Mesothelial cell of epicardium (in vitro differentiated cells): ENCODE measurements around the gene OGDH. TPM values are rescaled to one million over a fixed set of nuclear protein-coding genes. Genes with fewer than 3 reads are reported as not detected.
"Not testable (repeated sequence)": the region's sequence is repeated elsewhere in the genome, so short reads cannot be mapped to it uniquely, and the experiment has no call there.

Source experiments
- DNase-seq, 2 experiments: peaks; one replicate each; pipeline ENCODE4 v3.0.0; 2021; ENCODE audit warnings: low spot score in 2 of 2; ENCODE audit not compliant: unreplicated experiment in 2 of 2
- H3K27ac Mint-ChIP-seq: 2 replicates; pipeline ENCODE4 v1.8.0; 2021; ENCODE audit warnings: mixed read lengths
- H3K27me3 Mint-ChIP-seq: 2 replicates; pipeline ENCODE4 v1.8.0; 2021; ENCODE audit warnings: low read depth, mixed read lengths
- H3K36me3 Mint-ChIP-seq: 2 replicates; pipeline ENCODE4 v1.8.0; 2021; ENCODE audit warnings: mixed read lengths
- H3K4me1 Mint-ChIP-seq: 2 replicates; pipeline ENCODE4 v1.8.0; 2021; ENCODE audit warnings: mixed read lengths
- H3K4me3 Mint-ChIP-seq: 2 replicates; pipeline ENCODE4 v1.8.0; 2021; ENCODE audit warnings: mild to moderate bottlenecking, moderate library complexity, mixed read lengths
- H3K9me3 Mint-ChIP-seq: 2 replicates; pipeline ENCODE4 v1.8.0; 2021; ENCODE audit warnings: mixed read lengths
- total RNA-seq: library from RNA; stranded (reverse); gene quantifications from 3 replicates; pipeline ENCODE4 v1.2.1, GENCODE V29; 2021
- TF ChIP-seq, protein P1 (sequence below): fragments of 200-600 bp; sonication (generic); IDR thresholded peaks from one replicate; pipeline ENCODE4 v1.5.0; 2021; ENCODE audit warnings: antibody characterized with exemption; ENCODE audit not compliant: unreplicated experiment

The OGDH gene
- total RNA-seq, 1 donor from 2014 or later: 71.2 TPM

DNA sequence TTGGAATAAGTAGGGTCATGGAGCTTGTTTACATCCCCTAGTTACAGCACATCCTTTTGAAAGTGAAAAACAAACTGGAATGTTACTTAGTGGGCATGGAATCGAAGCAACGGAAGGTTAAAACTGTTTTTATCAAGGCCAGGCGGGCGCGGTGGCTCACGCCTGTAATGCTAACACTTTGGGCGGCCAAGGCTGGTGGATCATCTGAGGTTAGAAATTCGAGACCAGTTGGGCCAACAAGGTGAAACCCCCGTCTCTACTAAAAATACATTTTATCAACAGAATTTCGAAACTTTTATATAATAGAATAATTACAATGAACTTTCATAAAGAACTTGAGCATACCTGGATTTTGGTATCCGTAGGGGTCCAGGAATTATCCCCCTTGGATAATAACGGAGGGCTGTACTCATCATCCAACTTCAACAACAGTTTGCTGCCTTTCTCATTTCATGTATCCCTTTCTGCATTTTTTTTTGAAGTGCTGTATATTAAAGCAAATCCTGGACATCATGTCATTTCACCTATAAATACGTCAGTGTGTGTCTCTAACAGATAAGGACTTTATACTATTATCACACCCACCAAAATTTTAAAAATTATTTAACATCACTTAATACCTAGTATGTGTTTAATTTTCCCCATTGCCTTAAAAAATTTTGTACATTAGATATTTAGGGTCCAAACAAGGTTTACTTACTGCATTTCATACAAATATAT is 23.1 kb upstream of the OGDH start:
- TF ChIP-seq, protein P1, sequence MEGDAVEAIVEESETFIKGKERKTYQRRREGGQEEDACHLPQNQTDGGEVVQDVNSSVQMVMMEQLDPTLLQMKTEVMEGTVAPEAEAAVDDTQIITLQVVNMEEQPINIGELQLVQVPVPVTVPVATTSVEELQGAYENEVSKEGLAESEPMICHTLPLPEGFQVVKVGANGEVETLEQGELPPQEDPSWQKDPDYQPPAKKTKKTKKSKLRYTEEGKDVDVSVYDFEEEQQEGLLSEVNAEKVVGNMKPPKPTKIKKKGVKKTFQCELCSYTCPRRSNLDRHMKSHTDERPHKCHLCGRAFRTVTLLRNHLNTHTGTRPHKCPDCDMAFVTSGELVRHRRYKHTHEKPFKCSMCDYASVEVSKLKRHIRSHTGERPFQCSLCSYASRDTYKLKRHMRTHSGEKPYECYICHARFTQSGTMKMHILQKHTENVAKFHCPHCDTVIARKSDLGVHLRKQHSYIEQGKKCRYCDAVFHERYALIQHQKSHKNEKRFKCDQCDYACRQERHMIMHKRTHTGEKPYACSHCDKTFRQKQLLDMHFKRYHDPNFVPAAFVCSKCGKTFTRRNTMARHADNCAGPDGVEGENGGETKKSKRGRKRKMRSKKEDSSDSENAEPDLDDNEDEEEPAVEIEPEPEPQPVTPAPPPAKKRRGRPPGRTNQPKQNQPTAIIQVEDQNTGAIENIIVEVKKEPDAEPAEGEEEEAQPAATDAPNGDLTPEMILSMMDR: no peak
- Mint-ChIP-seq H3K36me3 (peaks cover 13% of the 10 kb centered on the region), H3K4me3 (peak overlapping the region; percentile 86), H3K4me1 (peaks cover 22% of the 10 kb centered on the region), H3K27me3 (peaks cover 5% of the 10 kb centered on the region), H3K9me3 (no peaks in the 10 kb centered on the region), H3K27ac (peak overlapping the region; percentile 99)
- DNase-seq: no peak

DNA sequence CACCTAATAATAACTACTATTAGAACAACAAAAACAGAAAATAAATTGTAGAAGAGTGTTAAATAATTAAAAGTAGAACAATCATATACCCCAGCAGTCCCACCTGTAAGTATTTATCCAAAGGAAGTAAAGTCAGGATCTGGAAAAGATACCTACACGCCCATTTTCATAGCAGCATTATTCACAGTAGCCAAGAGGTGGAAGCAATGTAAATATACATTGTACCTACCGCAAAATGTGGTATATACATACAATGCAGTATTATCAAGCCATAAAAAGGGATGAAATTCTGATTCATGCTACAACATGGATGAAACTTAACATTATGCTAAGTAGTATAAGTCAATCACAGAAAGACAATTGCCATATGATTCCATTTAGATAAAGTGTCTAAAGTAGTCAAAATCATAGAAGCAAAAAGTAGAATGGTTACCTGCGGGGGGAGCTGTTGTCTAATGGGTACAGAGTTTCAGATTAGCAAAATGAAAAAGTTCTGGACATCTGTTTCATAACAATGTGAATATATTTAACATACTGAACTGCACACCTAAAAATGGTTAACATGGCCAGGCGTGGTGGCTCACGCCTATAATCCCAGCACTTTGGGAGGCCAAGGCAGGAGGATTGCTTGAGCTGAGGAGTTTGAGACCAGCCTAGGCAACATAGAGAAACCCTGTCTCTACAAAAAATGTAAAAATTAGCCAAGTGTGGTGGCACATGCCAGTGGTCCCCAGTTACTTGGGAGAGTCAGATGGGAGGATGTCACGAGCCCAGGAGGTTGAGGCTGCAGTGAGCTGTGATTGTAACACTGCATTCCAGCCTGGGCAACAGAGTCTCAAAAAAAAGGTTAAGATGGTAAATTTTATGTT is 18.4 kb upstream of the OGDH start:
- Mint-ChIP-seq H3K36me3 (no peaks in the 10 kb centered on the region), H3K4me3 (no peak overlapping the region), H3K4me1 (no peaks in the 10 kb centered on the region), H3K27ac (no peak overlapping the region), H3K9me3 (no peaks in the 10 kb centered on the region), H3K27me3 (peaks cover 6% of the 10 kb centered on the region)
- TF ChIP-seq, protein P1: peak; percentile 9
- no peak for DNase-seq

DNA sequence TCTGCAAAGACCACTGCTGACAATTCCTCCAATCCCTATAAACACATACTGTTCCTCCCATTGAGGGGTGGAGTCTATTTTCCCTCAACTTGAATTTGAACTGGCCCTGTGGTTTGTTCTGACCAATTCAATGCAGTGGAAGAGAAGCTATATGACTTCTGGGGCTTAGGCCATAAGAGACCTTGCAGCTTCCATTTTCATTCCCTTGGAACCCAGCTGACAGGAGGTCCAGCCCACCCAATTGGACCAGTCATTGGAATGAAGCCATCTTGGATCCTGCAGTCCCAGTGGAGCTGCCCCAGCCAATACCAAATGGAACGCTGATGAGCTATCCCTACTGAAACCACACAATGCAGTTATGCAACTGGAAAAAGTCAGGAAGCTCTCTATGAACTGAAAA is 15.5 kb upstream of the OGDH start:
- Mint-ChIP-seq H3K4me3 (no peak overlapping the region), H3K9me3 (no peaks in the 10 kb centered on the region), H3K27me3 (peaks cover 7% of the 10 kb centered on the region), H3K4me1 (no peaks in the 10 kb centered on the region), H3K27ac (no peak overlapping the region), H3K36me3 (no peaks in the 10 kb centered on the region)
- no peak for DNase-seq
- TF ChIP-seq, protein P1: no peak

DNA sequence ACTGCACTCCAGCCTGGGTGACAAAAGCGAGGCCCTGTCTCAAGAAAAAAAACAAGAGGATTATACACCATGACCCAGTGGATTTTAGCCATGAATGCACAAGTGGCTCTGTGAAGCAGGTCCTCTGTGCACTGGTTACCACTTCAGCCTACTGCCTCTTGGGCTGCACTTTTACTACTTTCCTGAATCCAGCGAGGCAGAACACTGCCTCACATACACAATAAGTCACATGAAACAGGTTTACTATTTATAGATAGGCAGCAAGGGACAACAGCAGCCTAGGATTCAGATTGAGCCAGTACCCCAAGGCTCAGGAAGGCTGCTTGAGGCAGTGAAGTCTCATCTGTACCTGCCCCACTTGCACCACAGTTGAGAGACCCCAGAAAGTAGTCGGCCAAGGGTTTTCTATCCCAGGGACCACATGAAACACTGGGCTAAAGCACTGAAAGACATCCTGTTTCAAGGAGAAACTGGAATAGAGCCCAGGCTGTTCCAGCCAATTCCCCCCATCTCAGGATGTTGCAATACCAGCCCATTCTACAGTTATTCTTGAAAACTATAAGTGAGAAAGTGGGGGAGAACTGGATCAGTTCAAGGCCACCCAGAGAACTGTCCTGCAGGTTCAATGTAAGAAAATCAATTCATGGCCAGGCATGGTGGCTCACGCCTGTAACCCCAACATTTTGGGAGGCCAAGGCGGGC is 10.3 kb upstream of the OGDH start:
- H3K36me3 Mint-ChIP-seq: no peaks in the 10 kb centered on the region
- H3K4me3 Mint-ChIP-seq: no peak overlapping the region
- DNase-seq: no peak
- H3K27me3 Mint-ChIP-seq: peaks cover 8% of the 10 kb centered on the region
- H3K9me3 Mint-ChIP-seq: no peaks in the 10 kb centered on the region
- no peaks in the 10 kb centered on the region for H3K4me1 Mint-ChIP-seq
- TF ChIP-seq, protein P1: no peak
- no peak overlapping the region for H3K27ac Mint-ChIP-seq

DNA sequence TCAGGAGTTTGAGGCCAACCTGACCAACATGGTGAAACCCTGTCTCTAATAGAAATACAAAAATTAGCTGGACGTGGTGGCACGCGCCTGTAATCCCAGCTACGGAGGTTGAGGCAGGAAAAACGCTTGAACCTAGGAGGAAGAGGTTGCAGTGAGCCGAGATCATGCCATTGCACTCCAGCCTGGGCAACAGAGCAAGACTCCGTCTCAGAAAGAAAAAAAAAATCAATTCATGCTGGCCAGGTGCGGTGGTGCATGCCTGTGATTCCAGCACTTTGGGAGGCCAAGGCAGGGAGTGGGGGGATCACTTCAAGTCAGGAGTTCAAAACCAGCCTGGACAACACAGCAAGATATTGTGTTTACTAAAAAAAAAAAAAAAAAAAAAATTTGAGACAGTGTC is 9.2 kb upstream of the OGDH start:
- H3K9me3 Mint-ChIP-seq, H3K27ac Mint-ChIP-seq, H3K4me1 Mint-ChIP-seq, DNase-seq, H3K4me3 Mint-ChIP-seq, H3K36me3 Mint-ChIP-seq: not testable (repeated sequence)
- H3K27me3 Mint-ChIP-seq: peaks cover 11% of the 10 kb centered on the region

DNA sequence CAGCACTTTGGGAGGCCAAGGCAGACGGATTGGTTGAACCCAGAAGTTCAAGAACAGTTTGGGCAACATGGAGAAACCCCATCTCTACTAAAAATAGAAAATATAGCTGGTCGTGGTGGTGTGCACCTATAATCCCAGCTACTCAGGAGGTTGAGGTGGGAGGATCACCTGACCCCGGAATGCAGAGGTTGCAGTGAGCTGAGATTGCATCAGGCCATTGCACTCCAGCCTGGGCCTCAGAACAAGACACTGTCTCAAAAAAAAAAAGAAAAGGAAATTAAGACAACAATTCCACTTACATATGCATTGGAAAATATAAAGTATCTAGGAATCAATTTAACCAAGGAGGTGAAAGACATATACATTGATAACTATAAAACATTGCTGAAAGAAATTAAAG is 7.2 kb upstream of the OGDH start:
- H3K4me3 Mint-ChIP-seq: no peak overlapping the region
- no peak for DNase-seq
- H3K4me1 Mint-ChIP-seq: no peaks in the 10 kb centered on the region
- TF ChIP-seq, protein P1: no peak
- H3K9me3 Mint-ChIP-seq: no peaks in the 10 kb centered on the region
- H3K27ac Mint-ChIP-seq: no peak overlapping the region
- H3K27me3 Mint-ChIP-seq: peaks cover 7% of the 10 kb centered on the region
- no peaks in the 10 kb centered on the region for H3K36me3 Mint-ChIP-seq
